ENCODE results near the gene ITPK1.

Gene ITPK1

DNA sequence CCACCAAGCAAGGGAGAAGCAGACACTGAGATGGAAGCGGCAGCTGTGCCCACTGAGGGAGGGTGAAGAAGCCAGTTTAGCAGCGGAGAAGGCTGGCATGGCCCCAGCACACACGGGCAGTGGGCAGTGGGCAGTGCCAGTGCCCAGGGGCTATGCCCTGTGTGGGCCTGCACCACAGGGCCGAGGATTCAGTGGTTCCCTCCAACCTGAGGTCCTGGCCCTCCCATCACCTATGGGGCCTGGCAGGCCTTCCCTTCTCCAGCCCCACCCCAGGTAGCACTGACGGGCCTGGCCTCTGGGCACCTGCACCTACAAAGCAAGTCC lies 81.1 kb downstream of the ITPK1 start:
- peaks cover 10% of the 10 kb centered on the region for H3K4me1 ChIP-seq (ENCODE audit: low read length)
- H4K20me1 ChIP-seq (ENCODE audit: insufficient read depth, low read length) = no peaks in the 10 kb centered on the region
- H3K27ac ChIP-seq (ENCODE audit: low read length) = no peak overlapping the region
- no peaks in the 10 kb centered on the region for H3K36me3 ChIP-seq (replicated peaks; ENCODE audit: low read depth, low read length)
- H3K79me2 ChIP-seq (ENCODE audit: low read length) = no peaks in the 10 kb centered on the region
- H3K27me3 ChIP-seq (ENCODE audit: low read depth, low read length) = no peaks in the 10 kb centered on the region
- H2AFZ ChIP-seq (ENCODE audit: low read depth, low read length) = no peak overlapping the region
- H3K9me3 ChIP-seq (ENCODE audit: insufficient read depth, low read length) = no peaks in the 10 kb centered on the region
- H3K4me3 ChIP-seq (ENCODE audit: low read length) = no peak overlapping the region
- TF ChIP-seq EZH2phosphoT487 (IDR thresholded peaks at IDR 0.05; ENCODE audit: low read depth) (no peak), CTCF (IDR thresholded peaks at IDR 0.05; ENCODE audit: low read depth, low read length) (no peak)
- no peak overlapping the region for H3K4me2 ChIP-seq (ENCODE audit: low read length)
- no peak overlapping the region for H3K9ac ChIP-seq (ENCODE audit: low read length)

DNA sequence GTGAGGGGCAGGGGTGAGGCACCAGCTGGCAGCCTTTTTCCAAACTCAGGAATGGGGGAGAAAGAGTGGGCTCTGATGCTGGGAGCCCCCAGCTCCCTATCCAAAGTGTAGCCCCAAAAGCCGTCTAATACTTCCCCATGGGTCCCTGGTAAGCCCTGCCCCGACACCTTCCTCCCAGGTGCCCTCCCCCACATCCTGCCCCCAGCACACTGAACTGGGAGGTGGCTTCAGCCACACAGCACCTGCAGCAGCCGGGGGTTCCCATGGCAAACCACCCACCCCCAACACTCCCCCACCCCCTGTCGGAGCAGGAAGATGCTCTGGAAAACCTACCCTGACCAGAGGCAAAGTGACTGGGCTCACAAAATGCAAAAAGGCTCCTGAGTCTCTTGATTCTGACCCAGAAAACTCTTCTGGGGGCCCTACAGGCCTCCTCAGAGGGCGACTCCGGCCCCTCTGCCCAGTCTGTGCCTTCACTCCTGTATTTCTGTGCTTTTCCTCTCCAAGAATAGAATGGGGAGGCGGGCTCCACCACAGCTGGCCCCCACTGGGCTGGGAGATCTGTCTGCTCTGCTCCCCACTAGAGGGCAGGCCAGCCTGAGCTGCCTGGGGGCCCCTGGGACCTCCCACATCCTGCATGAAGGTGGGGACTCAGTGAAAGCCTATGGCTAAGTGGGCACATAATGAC lies 81.6 kb downstream of the ITPK1 start:
- peak; percentile 64 for TF ChIP-seq CTCF (IDR thresholded peaks at IDR 0.05; ENCODE audit: low read depth, low read length)
- TF ChIP-seq EZH2phosphoT487 (IDR thresholded peaks at IDR 0.05; ENCODE audit: low read depth) = no peak
- Histone ChIP-seq H3K27ac (ENCODE audit: low read length) (no peak overlapping the region), H3K36me3 (replicated peaks; ENCODE audit: low read depth, low read length) (no peaks in the 10 kb centered on the region), H3K4me1 (ENCODE audit: low read length) (peaks cover 10% of the 10 kb centered on the region), H3K4me2 (ENCODE audit: low read length) (no peak overlapping the region), H4K20me1 (ENCODE audit: insufficient read depth, low read length) (no peaks in the 10 kb centered on the region), H3K4me3 (ENCODE audit: low read length) (no peak overlapping the region), H2AFZ (ENCODE audit: low read depth, low read length) (no peak overlapping the region), H3K9me3 (ENCODE audit: insufficient read depth, low read length) (no peaks in the 10 kb centered on the region), H3K79me2 (ENCODE audit: low read length) (no peaks in the 10 kb centered on the region), H3K9ac (ENCODE audit: low read length) (no peak overlapping the region), H3K27me3 (ENCODE audit: low read depth, low read length) (no peaks in the 10 kb centered on the region)

DNA sequence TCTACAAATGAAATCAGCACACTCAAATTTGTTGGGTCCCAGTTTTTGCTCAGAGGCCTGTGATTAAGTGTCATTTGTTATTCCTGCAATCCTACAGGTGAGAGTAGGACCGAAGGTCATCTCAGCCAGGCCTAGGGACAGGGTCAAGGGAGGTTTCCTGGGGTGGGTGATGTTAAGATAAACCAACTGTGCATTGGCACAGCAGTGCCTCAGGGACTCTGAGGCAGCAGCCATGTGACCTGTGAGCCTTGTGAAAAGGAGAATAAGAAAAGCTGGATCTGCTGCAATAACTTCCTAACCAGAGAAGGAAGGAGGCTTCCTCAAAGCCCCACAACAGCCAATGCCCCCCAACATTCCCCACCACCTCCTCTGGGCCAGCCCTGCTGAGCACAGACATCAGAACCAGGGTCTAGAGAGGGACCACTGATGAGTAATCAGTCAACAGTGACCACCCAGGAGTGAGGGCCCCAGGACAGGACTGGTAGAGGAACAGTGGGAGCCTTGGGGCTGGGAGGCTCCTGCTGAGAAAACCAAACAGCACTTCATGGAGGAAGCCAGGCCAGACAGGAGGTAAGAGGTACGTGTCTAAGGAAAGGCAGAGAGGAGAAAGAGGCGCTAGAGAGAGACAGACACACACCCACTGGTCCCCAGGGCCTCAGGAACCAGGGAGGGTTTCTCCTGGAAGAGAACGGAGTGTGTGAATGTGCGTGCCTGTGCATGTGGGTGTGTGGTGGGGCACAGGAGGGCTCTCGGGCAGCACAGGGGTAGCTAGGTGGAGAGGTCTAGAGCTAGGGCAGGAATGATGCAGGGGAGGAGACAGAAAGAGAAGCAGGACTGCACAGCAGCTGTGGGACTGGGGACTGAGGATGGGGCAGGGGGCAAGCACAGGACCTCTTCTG lies 82.4 kb downstream of the ITPK1 start:
- no peak overlapping the region for H3K9ac ChIP-seq (ENCODE audit: low read length)
- peaks cover 10% of the 10 kb centered on the region for H3K4me1 ChIP-seq (ENCODE audit: low read length)
- H3K4me3 ChIP-seq (ENCODE audit: low read length) = no peak overlapping the region
- no peak overlapping the region for H3K4me2 ChIP-seq (ENCODE audit: low read length)
- H2AFZ ChIP-seq (ENCODE audit: low read depth, low read length) = no peak overlapping the region
- H3K27ac ChIP-seq (ENCODE audit: low read length) = no peak overlapping the region
- no peaks in the 10 kb centered on the region for H3K27me3 ChIP-seq (ENCODE audit: low read depth, low read length)
- no peaks in the 10 kb centered on the region for H4K20me1 ChIP-seq (ENCODE audit: insufficient read depth, low read length)
- no peaks in the 10 kb centered on the region for H3K79me2 ChIP-seq (ENCODE audit: low read length)
- H3K36me3 ChIP-seq (replicated peaks; ENCODE audit: low read depth, low read length) = no peaks in the 10 kb centered on the region
- H3K9me3 ChIP-seq (ENCODE audit: insufficient read depth, low read length) = no peaks in the 10 kb centered on the region
- TF ChIP-seq CTCF (IDR thresholded peaks at IDR 0.05; ENCODE audit: low read depth, low read length) = no peak
- TF ChIP-seq EZH2phosphoT487 (IDR thresholded peaks at IDR 0.05; ENCODE audit: low read depth) = no peak

GRCh38 chr14:93032421-93032936 lies 83.2 kb downstream of the ITPK1 start:
- Histone ChIP-seq H4K20me1 (ENCODE audit: insufficient read depth, low read length) (no peaks in the 10 kb centered on the region), H3K4me1 (ENCODE audit: low read length) (peaks cover 10% of the 10 kb centered on the region), H3K27ac (ENCODE audit: low read length) (no peak overlapping the region), H3K36me3 (replicated peaks; ENCODE audit: low read depth, low read length) (no peaks in the 10 kb centered on the region), H3K9ac (ENCODE audit: low read length) (no peak overlapping the region), H2AFZ (ENCODE audit: low read depth, low read length) (no peak overlapping the region), H3K9me3 (ENCODE audit: insufficient read depth, low read length) (no peaks in the 10 kb centered on the region), H3K4me3 (ENCODE audit: low read length) (no peak overlapping the region), H3K4me2 (ENCODE audit: low read length) (no peak overlapping the region), H3K27me3 (ENCODE audit: low read depth, low read length) (no peaks in the 10 kb centered on the region), H3K79me2 (ENCODE audit: low read length) (no peaks in the 10 kb centered on the region)
- TF ChIP-seq CTCF (IDR thresholded peaks at IDR 0.05; ENCODE audit: low read depth, low read length) (no peak), EZH2phosphoT487 (IDR thresholded peaks at IDR 0.05; ENCODE audit: low read depth) (no peak)
